K562 (cell line): ENCODE measurements around the gene NRG3. TPM values are rescaled to one million over a fixed set of nuclear protein-coding genes. Genes with fewer than 3 reads are reported as not detected.

Experiments
- ATAC-seq: fragments of 200-7000 bp; cut with Tn5 transposase; 3 replicates; pipeline ENCODE4 v1.9.1; 2020; ENCODE audit warnings: moderate library complexity
- BruUV-seq: library from RNA; stranded (reverse); fragments of 400-500 nt; replicated peaks from 2 replicates; lab custom pipeline; 2021; lab: Mats Ljungman, UMichigan
- CTCF ChIA-PET: fragments of 300-600 bp; formaldehyde crosslinking; extraction: SDS; loops from one replicate; lab custom pipeline; 2021; ENCODE audit warnings: low intra/inter-chr PET ratio; lab: Yijun Ruan, JAX
- POLR2A ChIA-PET: fragments of 300-600, 350-650 bp; sonication (Branson Sonifier 250); formaldehyde crosslinking; extraction: SDS; loops from one replicate; lab custom pipeline; 2021; ENCODE audit warnings: antibody characterized with exemption, inconsistent platforms; lab: Yijun Ruan, JAX
- DNase-seq, 4 experiments: peaks; one replicate each; pipeline versions ENCODE4 v3.0.0 to v3.0.0-alpha.2; 2011 to 2018; ENCODE audit warnings: low spot score in 3 of 4, mixed read lengths in 3 of 4; ENCODE audit errors: extremely low read depth in 1 of 4
- FAIRE-seq: peaks from 2 replicates; lab custom pipeline; 2011; peaks lifted over from hg19 to GRCh38; lab: Jason Lieb, UNC
- H2AFZ ChIP-seq: 2 replicates; pipeline ENCODE4 v1.6.0; 2011; ENCODE audit warnings: low read depth, low read length, control low read depth, inconsistent platforms
- H3K27ac ChIP-seq: fragments of 200-600 bp; 3 replicates; pipeline ENCODE4 v1.8.0; 2011; ENCODE audit warnings: low read depth, mild to moderate bottlenecking, control low read depth, inconsistent platforms, low read length, moderate library complexity, mixed read lengths; ENCODE audit errors: extremely low read depth
- H3K27me3 ChIP-seq, 2 experiments: fragments of 300-600 bp in 1 of 2; 2 replicates in 1 of 2; 3 replicates in 1 of 2; pipeline versions ENCODE4 v1.6.0 to v1.8.0; 2011; ENCODE audit warnings: inconsistent platforms in 2 of 2, low read length in 2 of 2, mild to moderate bottlenecking in 1 of 2, mixed read lengths in 1 of 2, moderate library complexity in 1 of 2; ENCODE audit not compliant: control insufficient read depth in 2 of 2, insufficient read depth in 2 of 2
- H3K36me3 ChIP-seq: fragments of 300-600 bp; 3 replicates; pipeline ENCODE4 v1.8.0; 2011; ENCODE audit warnings: mild to moderate bottlenecking, low read length, inconsistent platforms; ENCODE audit not compliant: control insufficient read depth, insufficient read depth
- H3K4me1 ChIP-seq, 2 experiments: fragments of 200-600 bp in 1 of 2; replicated peaks in 1 of 2; 2 replicates in 1 of 2; 3 replicates in 1 of 2; pipeline versions ENCODE4 v1.5.1 to v1.8.0; 2011; ENCODE audit warnings: inconsistent platforms in 2 of 2, low read length in 2 of 2, mild to moderate bottlenecking in 1 of 2, mixed read lengths in 1 of 2, moderate library complexity in 1 of 2; ENCODE audit not compliant: control insufficient read depth in 2 of 2, insufficient read depth in 2 of 2
- H3K4me2 ChIP-seq: 2 replicates; pipeline ENCODE4 v1.6.1; 2011; ENCODE audit warnings: low read length, control low read depth, inconsistent platforms, mixed read lengths; ENCODE audit not compliant: insufficient read depth
- H3K4me3 ChIP-seq: fragments of 200-600 bp; sonication (generic), shearing (Covaris generic); 2 replicates; pipeline ENCODE4 v1.5.1; 2016; ENCODE audit warnings: control low read depth, inconsistent platforms
- H3K79me2 ChIP-seq: fragments of 200-600 bp; 3 replicates; pipeline ENCODE4 v1.8.0; 2011; ENCODE audit warnings: low read length, inconsistent platforms; ENCODE audit not compliant: control insufficient read depth, insufficient read depth
- H3K9ac ChIP-seq, 2 experiments: 2 replicates each; pipeline versions ENCODE4 v1.6.0 to v1.6.1; 2011; ENCODE audit warnings: low read depth in 2 of 2, low read length in 2 of 2, control low read depth in 1 of 2, inconsistent platforms in 1 of 2, mild to moderate bottlenecking in 1 of 2, mixed read lengths in 1 of 2; ENCODE audit not compliant: insufficient read depth in 1 of 2
- H3K9me1 ChIP-seq: one replicate; pipeline ENCODE4 v1.6.0; 2011; ENCODE audit warnings: inconsistent platforms, mild to moderate bottlenecking, low read length, moderate library complexity; ENCODE audit not compliant: control insufficient read depth, insufficient read depth
- H3K9me3 ChIP-seq: replicated peaks from 2 replicates; pipeline ENCODE4 v1.5.1; 2011; ENCODE audit warnings: low read depth, low read length, inconsistent platforms; ENCODE audit not compliant: control insufficient read depth, insufficient read depth
- H4K20me1 ChIP-seq: replicated peaks from 2 replicates; pipeline ENCODE4 v1.6.1; 2011; ENCODE audit warnings: low read length, inconsistent platforms, mixed read lengths; ENCODE audit not compliant: control insufficient read depth, insufficient read depth
- ASH1L ChIP-seq: fragments of 450-650 bp; IDR thresholded peaks from 2 replicates; pipeline ENCODE4 v1.6.1; 2018; ENCODE audit warnings: borderline replicate concordance, mild to moderate bottlenecking, low read depth; ENCODE audit not compliant: partially characterized antibody
- CREB5 ChIP-seq: fragments of 250-450 bp; sonication (Bioruptor Pico); IDR thresholded peaks from 2 replicates; pipeline ENCODE4 v1.5.0; 2020; ENCODE audit warnings: mild to moderate bottlenecking
- EGR1 ChIP-seq: fragments of 450-650 bp; conservative IDR thresholded peaks from 2 replicates; pipeline ENCODE4 v1.6.1; 2017; ENCODE audit warnings: mild to moderate bottlenecking
- HNRNPK ChIP-seq: fragments of 200-400 bp; formaldehyde crosslinking; IDR thresholded peaks from one replicate; pipeline ENCODE4 v1.6.1; 2018; ENCODE audit warnings: mild to moderate bottlenecking, low read depth, low read length; ENCODE audit not compliant: poor library complexity, severe bottlenecking
- LARP7 ChIP-seq: fragments of 450-650 bp; IDR thresholded peaks from 2 replicates; pipeline ENCODE4 v1.6.1; 2016
- RNF2 ChIP-seq: sonication (generic); IDR thresholded peaks from 2 replicates; pipeline ENCODE4 v1.6.1; 2016
- TSC22D4 ChIP-seq: fragments of 450-650 bp; IDR thresholded peaks from 2 replicates; pipeline ENCODE4 v1.6.1; 2016; ENCODE audit warnings: missing genetic modification characterization, missing biosample characterization, control low read depth
- ZZZ3 ChIP-seq: fragments of 450-650 bp; IDR thresholded peaks from 2 replicates; pipeline ENCODE4 v1.6.1; 2016; ENCODE audit warnings: antibody characterized with exemption, mild to moderate bottlenecking, moderate library complexity
- WGBS: fragments of 100-300 bp; shearing (Covaris generic); methylation state at CpG from one replicate; pipeline ENCODE4 v1.1.6; 2016; ENCODE audit warnings: low coverage, mixed read lengths; ENCODE audit not compliant: insufficient coverage; ENCODE audit errors: missing lambda C conversion rate; 5-methylcytosine and 5-hydroxymethylcytosine counted together
- in situ Hi-C: fragments of 300-500 bp; cut with MboI; formaldehyde crosslinking; loops from 4 replicates; pipeline ENCODE4 v1.15.0; 2018; ENCODE audit warnings: inconsistent platforms, mixed read lengths
- intact Hi-C: fragments of 100-400 bp; cut with micrococcal nuclease; formaldehyde crosslinking; loops from 2 replicates; pipeline ENCODE4 v1.14.2; 2022
- polyA plus RNA-seq, 8 experiments: library from polyadenylated mRNA; depleted of rRNA in 4 of 8; stranded (reverse) in 5 of 8; unstranded in 3 of 8; fragments of >200 nt; fragmentation: Nextera tagmentation in 2 of 8; fragmentation: Illumina TruSeq in 1 of 8; extraction: Ambion mirVana in 2 of 8; extraction: Trizol in 1 of 8; gene quantifications; 2 replicates each; pipeline versions ENCODE4 v1.2.1 to v1.2.3, GENCODE V29; 2011 to 2014; ENCODE audit warnings: inconsistent platforms in 1 of 8, missing spikeins in 1 of 8
- total RNA-seq, 7 experiments: library from RNA; depleted of rRNA in 6 of 7; stranded (reverse); fragments of >200 nt in 6 of 7; fragmentation: Illumina TruSeq in 2 of 7; extraction: Trizol in 2 of 7; gene quantifications; 2 replicates each; pipeline versions ENCODE4 v1.2.1 to v1.2.3, GENCODE V29; 2011 to 2021; ENCODE audit warnings: low replicate concordance in 1 of 7

The NRG3 gene
- total and polyA plus RNA-seq, 9 of the 15 experiments (the other 6 are each of a cell fraction or from before 2014, with no cell fraction given) = not detected

- 0% methylated on average over 2 of the region's 2 CpGs for WGBS
- no peak overlapping the region for H3K4me2 ChIP-seq
- no peaks in the 10 kb centered on the region for H3K9me3 ChIP-seq
- POLR2A ChIA-PET = no interaction called here
- TF ChIP-seq CREB5 (CRISPR knock-in tag) = no peak
- no peak for TF ChIP-seq ASH1L
- TF ChIP-seq TSC22D4 (tag) = no peak
- TF ChIP-seq ZZZ3 = no peak
- TF ChIP-seq HNRNPK = no peak
- TF ChIP-seq LARP7 = no peak
- no peak for TF ChIP-seq RNF2
- no peak for TF ChIP-seq EGR1
- no peak overlapping the region for H3K4me3 ChIP-seq
- H3K79me2 ChIP-seq = no peaks in the 10 kb centered on the region
- in situ Hi-C loops = no loop called here
- no peak overlapping the region for H2AFZ ChIP-seq
- H3K36me3 ChIP-seq = no peaks in the 10 kb centered on the region
- H4K20me1 ChIP-seq = no peaks in the 10 kb centered on the region
- no peak overlapping the region for H3K27ac ChIP-seq
- ATAC-seq (no peak), DNase-seq (no peak), FAIRE-seq (no peak)
- H3K9ac ChIP-seq = no peak overlapping the region
- no peaks in the 10 kb centered on the region for H3K4me1 ChIP-seq
- BruUV-seq = no TSS peak
- intact Hi-C loops = no loop called here
- no peaks in the 10 kb centered on the region for H3K27me3 ChIP-seq
- CTCF ChIA-PET = no interaction called here
- no peaks in the 10 kb centered on the region for H3K9me1 ChIP-seq
Measured at GRCh38 chr10:81957976-81958375, 83.0 kb downstream of the NRG3 start.
